Erythroblast (primary cell): Measurements from ENCODE around the gene BROX.

Experiments used
- GATA1 ChIP-seq: IDR thresholded peaks from 2 replicates; pipeline ENCODE4 v1.6.1; 2011; ENCODE audit warnings: low read depth, mild to moderate bottlenecking, control low read depth, low read length, moderate library complexity
- POLR2A ChIP-seq: IDR thresholded peaks from 2 replicates; pipeline ENCODE4 v1.6.1; 2011; ENCODE audit warnings: mild to moderate bottlenecking, low read length

DNA sequence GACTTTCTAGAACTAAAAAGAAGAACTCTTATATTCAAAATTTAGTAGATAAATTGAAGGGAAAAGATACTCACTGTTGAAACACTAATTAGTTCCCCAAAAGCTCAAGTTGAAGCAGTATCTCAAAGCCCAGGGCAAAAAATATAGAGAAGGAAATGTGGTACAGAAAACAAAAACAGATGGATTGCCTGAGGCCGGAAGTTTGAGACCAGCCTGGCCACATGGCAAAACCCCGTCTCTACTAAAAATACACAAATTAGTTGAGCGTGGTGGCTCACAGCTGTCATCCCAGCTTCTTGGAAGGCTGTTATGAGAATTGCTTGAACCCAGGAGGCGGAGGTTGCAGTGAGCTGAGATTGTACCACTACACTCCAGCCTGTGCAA, 60.6 kb downstream of the BROX start:
- TF ChIP-seq POLR2A: no peak
- TF ChIP-seq GATA1: no peak
